Mesodermal cell (in vitro differentiated cells): ENCODE data around the gene EPS15.
"Not testable (repeated sequence)": the region's sequence is repeated elsewhere in the genome, so short reads cannot be mapped to it uniquely, and the experiment has no call there.

Source experiments
- H3K27ac ChIP-seq: 2 replicates; pipeline ENCODE4 v1.7.0; 2013; ENCODE audit warnings: mild to moderate bottlenecking, low read depth, low read length, moderate library complexity; ENCODE audit not compliant: severe bottlenecking
- H3K36me3 ChIP-seq: 2 replicates; pipeline ENCODE4 v1.7.1; 2013; ENCODE audit warnings: mild to moderate bottlenecking, low read length, moderate library complexity; ENCODE audit not compliant: control insufficient read depth, insufficient read depth
- H3K4me1 ChIP-seq: one replicate; pipeline ENCODE4 v1.7.1; 2013; ENCODE audit warnings: mild to moderate bottlenecking, low read length; ENCODE audit not compliant: insufficient read depth, control insufficient read depth, poor library complexity, severe bottlenecking
- H3K4me3 ChIP-seq: 2 replicates; pipeline ENCODE4 v1.7.0; 2013; ENCODE audit warnings: low read length, control low read depth, mild to moderate bottlenecking; ENCODE audit not compliant: insufficient read depth, poor library complexity, severe bottlenecking; ENCODE audit errors: extremely low read depth
- H3K9me3 ChIP-seq: 2 replicates; pipeline ENCODE4 v1.7.1; 2013; ENCODE audit warnings: mild to moderate bottlenecking, low read length, moderate library complexity; ENCODE audit not compliant: control insufficient read depth
- whole genome bisulfite sequencing, 2 experiments: methylation state at CpG; one replicate each; pipeline ENCODE4 v1.1.5; 2013; ENCODE audit warnings: missing lambda C conversion rate in 2 of 2; ENCODE audit not compliant: insufficient coverage in 2 of 2; 5-methylcytosine and 5-hydroxymethylcytosine counted together

EPS15 gene

GRCh38 chr1:51442198-51442597 lies 76.9 kb downstream of the EPS15 start:
- Histone ChIP-seq H3K4me1 (no peaks in the 10 kb centered on the region), H3K9me3 (no peaks in the 10 kb centered on the region), H3K4me3 (no peak overlapping the region), H3K36me3 (peaks cover 48% of the 10 kb centered on the region), H3K27ac (no peak overlapping the region)

- no peaks in the 10 kb centered on the region for H3K9me3 ChIP-seq
- no peak overlapping the region for H3K27ac ChIP-seq
- 100% methylated on average over 1 of the region's 4 CpGs; no CpG with 5 or more reads in 1 of the 2 experiments for WGBS, 2 experiments
- H3K4me3 ChIP-seq, result no peak overlapping the region
- H3K36me3 ChIP-seq, result peaks cover 36% of the 10 kb centered on the region
- no peaks in the 10 kb centered on the region for H3K4me1 ChIP-seq
Measured at GRCh38 chr1:51439895-51440294, 79.2 kb downstream of the EPS15 start.

GRCh38 chr1:51439053-51439452 lies 80.0 kb downstream of the EPS15 start:
- Histone ChIP-seq H3K9me3 (no peaks in the 10 kb centered on the region), H3K27ac (no peak overlapping the region), H3K36me3 (peaks cover 28% of the 10 kb centered on the region)

GRCh38 chr1:51437391-51437790 lies 81.7 kb downstream of the EPS15 start:
- Histone ChIP-seq H3K4me1 (peaks cover 13% of the 10 kb centered on the region), H3K36me3 (peaks cover 21% of the 10 kb centered on the region)
- 92 to 97% methylated on average over 6 of the region's 6 CpGs for WGBS, 2 experiments
- H3K27ac ChIP-seq, H3K4me3 ChIP-seq, H3K9me3 ChIP-seq: not testable (repeated sequence)

More at GRCh38 chr1:51439053-51439452, 80.0 kb downstream of the EPS15 start:
- Histone ChIP-seq H3K4me3 (no peak overlapping the region), H3K4me1 (peaks cover 4% of the 10 kb centered on the region)

GRCh38 chr1:51435878-51436277 lies 83.2 kb downstream of the EPS15 start:
- no peak overlapping the region for H3K4me3 ChIP-seq
- H3K9me3 ChIP-seq, result no peaks in the 10 kb centered on the region
- no peak overlapping the region for H3K27ac ChIP-seq
- H3K36me3 ChIP-seq, result peaks cover 23% of the 10 kb centered on the region
- H3K4me1 ChIP-seq, result peaks cover 13% of the 10 kb centered on the region
- WGBS, 2 experiments, result 96 to 97% methylated on average over 3 of the region's 5 CpGs

- Histone ChIP-seq H3K4me3 (no peak overlapping the region), H3K27ac (peak overlapping the region; percentile 42), H3K4me1 (peaks cover 13% of the 10 kb centered on the region), H3K9me3 (no peaks in the 10 kb centered on the region), H3K36me3 (peaks cover 17% of the 10 kb centered on the region)
- WGBS, 2 experiments, result no CpG with 5 or more reads among the region's 2 CpGs
Measured at GRCh38 chr1:51433972-51434510, 85.0 kb downstream of the EPS15 start.

GRCh38 chr1:51433269-51433971 lies 85.6 kb downstream of the EPS15 start:
- Histone ChIP-seq H3K27ac (peak overlapping the region; percentile 42), H3K4me3 (no peak overlapping the region), H3K4me1 (peaks cover 13% of the 10 kb centered on the region), H3K9me3 (no peaks in the 10 kb centered on the region), H3K36me3 (peaks cover 19% of the 10 kb centered on the region)
- 80% methylated on average over 1 of the region's 4 CpGs; no CpG with 5 or more reads in 1 of the 2 experiments for WGBS, 2 experiments

GRCh38 chr1:51432146-51432545 lies 86.9 kb downstream of the EPS15 start:
- peaks cover 13% of the 10 kb centered on the region for H3K4me1 ChIP-seq
- no peak overlapping the region for H3K27ac ChIP-seq
- no peaks in the 10 kb centered on the region for H3K9me3 ChIP-seq
- peaks cover 28% of the 10 kb centered on the region for H3K36me3 ChIP-seq
- H3K4me3 ChIP-seq, result no peak overlapping the region

GRCh38 chr1:51427438-51427837 lies 91.6 kb downstream of the EPS15 start:
- Histone ChIP-seq H3K27ac (no peak overlapping the region), H3K4me3 (no peak overlapping the region), H3K9me3 (no peaks in the 10 kb centered on the region), H3K4me1 (peaks cover 15% of the 10 kb centered on the region), H3K36me3 (peaks cover 24% of the 10 kb centered on the region)
- WGBS, 2 experiments, result no CpG with 5 or more reads among the region's 1 CpG

- WGBS, 2 experiments, result 100% methylated on average over 1 of the region's 3 CpGs
- H3K9me3 ChIP-seq, result no peaks in the 10 kb centered on the region
- peaks cover 21% of the 10 kb centered on the region for H3K36me3 ChIP-seq
- peaks cover 18% of the 10 kb centered on the region for H3K4me1 ChIP-seq
- H3K27ac ChIP-seq, result no peak overlapping the region
- H3K4me3 ChIP-seq, result no peak overlapping the region
Measured at GRCh38 chr1:51425955-51426354, 93.1 kb downstream of the EPS15 start.

GRCh38 chr1:51425273-51425672 lies 93.8 kb downstream of the EPS15 start:
- 100% methylated on average over 1 of the region's 1 CpG; no CpG with 5 or more reads in 1 of the 2 experiments for WGBS, 2 experiments
- no peak overlapping the region for H3K4me3 ChIP-seq
- peaks cover 21% of the 10 kb centered on the region for H3K36me3 ChIP-seq
- H3K27ac ChIP-seq, result no peak overlapping the region
- H3K9me3 ChIP-seq, result no peaks in the 10 kb centered on the region
- H3K4me1 ChIP-seq, result peaks cover 18% of the 10 kb centered on the region
